Fibroblast of villous mesenchyme (primary cell): Measurements from ENCODE around the gene PJA2. TPM values are rescaled to one million over a fixed set of nuclear protein-coding genes. Genes with fewer than 3 reads are reported as not detected.

Source experiments
- DNase-seq: peaks from one replicate; pipeline ENCODE4 v3.0.0-alpha.2; 2010; ENCODE audit warnings: low read depth
- H3K4me3 ChIP-seq: 2 replicates; pipeline ENCODE4 v1.5.1; 2011; ENCODE audit warnings: low read depth, mild to moderate bottlenecking, low read length
- total RNA-seq: library from RNA; depleted of rRNA; stranded (reverse); fragments of >200 nt; gene quantifications from 2 replicates; pipeline ENCODE4 v1.2.3, GENCODE V29; 2012
- TF ChIP-seq, protein P1 (sequence below): IDR thresholded peaks from 2 replicates; pipeline ENCODE4 v1.5.1; 2012; ENCODE audit warnings: low read depth, mild to moderate bottlenecking, low read length; ENCODE audit not compliant: insufficient read depth

PJA2 gene
- total RNA-seq, 1 donor = 105 TPM

GRCh38 chr5:109373932-109374331 lies 35.8 kb downstream of the PJA2 start:
- TF ChIP-seq, protein P1, sequence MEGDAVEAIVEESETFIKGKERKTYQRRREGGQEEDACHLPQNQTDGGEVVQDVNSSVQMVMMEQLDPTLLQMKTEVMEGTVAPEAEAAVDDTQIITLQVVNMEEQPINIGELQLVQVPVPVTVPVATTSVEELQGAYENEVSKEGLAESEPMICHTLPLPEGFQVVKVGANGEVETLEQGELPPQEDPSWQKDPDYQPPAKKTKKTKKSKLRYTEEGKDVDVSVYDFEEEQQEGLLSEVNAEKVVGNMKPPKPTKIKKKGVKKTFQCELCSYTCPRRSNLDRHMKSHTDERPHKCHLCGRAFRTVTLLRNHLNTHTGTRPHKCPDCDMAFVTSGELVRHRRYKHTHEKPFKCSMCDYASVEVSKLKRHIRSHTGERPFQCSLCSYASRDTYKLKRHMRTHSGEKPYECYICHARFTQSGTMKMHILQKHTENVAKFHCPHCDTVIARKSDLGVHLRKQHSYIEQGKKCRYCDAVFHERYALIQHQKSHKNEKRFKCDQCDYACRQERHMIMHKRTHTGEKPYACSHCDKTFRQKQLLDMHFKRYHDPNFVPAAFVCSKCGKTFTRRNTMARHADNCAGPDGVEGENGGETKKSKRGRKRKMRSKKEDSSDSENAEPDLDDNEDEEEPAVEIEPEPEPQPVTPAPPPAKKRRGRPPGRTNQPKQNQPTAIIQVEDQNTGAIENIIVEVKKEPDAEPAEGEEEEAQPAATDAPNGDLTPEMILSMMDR = no peak
- no peak overlapping the region for H3K4me3 ChIP-seq
- DNase-seq = no peak

DNA sequence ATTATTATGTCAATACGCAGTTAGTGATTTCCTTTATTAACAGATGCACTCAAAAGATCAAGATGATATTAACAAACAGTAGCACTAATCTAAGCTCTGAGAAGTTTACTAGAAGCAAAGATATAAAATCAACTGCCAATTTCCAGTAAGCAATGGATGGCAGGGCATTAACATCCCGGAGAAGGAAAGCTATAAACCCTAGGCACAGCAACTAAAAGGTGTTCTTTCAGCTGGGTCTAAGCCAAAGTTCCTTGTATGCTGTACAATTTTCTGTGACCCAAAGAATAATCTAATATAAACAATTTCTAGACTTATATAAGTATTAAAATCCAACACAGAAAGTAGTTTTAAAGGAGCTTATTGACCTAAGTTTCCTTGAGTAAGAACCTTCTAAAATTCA lies 39.4 kb downstream of the PJA2 start:
- no peak overlapping the region for H3K4me3 ChIP-seq
- TF ChIP-seq, protein P1 = no peak
- no peak for DNase-seq

- TF ChIP-seq, protein P1 = no peak
- DNase-seq = peak; percentile 28
These were observed 44.1 kb downstream of the PJA2 start for GRCh38 chr5:109365653-109366052.

DNA sequence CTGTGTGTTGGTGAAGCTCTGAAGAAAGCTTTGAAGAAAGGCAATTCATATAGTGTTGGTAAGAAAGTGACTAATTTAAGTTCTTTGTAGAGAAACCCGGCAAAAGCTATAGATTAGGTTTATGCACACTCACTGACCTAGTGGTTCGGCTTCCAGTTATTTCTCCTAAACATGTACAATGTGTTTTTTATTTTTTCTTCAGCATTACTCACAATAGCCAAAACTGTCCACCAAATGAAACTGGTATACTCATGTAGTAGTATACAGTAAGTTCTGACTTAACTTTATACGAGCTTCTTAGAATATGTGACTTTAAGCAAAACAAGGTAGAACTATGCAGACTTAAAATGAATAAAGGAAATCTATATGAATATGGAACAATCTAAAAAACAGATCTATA lies 44.8 kb downstream of the PJA2 start:
- TF ChIP-seq, protein P1 = no peak
- no peak overlapping the region for H3K4me3 ChIP-seq
- no peak for DNase-seq

More at GRCh38 chr5:109365653-109366052, 44.1 kb downstream of the PJA2 start:
- no peak overlapping the region for H3K4me3 ChIP-seq

GRCh38 chr5:109359642-109360041 lies 50.1 kb downstream of the PJA2 start:
- no peak overlapping the region for H3K4me3 ChIP-seq
- DNase-seq = no peak
- TF ChIP-seq, protein P1 = no peak

DNA sequence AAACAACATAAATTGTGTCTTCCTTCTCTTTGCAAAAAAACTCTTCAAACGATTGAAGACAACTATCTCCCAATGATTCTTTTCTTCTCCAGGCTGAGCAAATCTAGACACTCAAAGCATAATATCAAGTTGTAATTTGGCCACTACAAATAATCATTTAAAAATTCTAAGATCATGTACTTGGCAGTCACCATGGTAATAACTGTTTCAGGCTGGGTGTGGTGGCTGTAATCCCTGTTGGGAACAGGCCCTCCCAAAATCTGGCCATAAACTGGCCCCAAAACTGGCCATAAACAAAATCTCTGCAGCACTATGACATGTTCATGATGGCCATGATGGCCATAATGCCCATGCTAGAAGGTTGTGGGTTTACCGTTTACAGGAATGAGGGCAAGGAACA lies 52.0 kb downstream of the PJA2 start:
- no peak overlapping the region for H3K4me3 ChIP-seq
- DNase-seq = no peak
- TF ChIP-seq, protein P1 = no peak

DNA sequence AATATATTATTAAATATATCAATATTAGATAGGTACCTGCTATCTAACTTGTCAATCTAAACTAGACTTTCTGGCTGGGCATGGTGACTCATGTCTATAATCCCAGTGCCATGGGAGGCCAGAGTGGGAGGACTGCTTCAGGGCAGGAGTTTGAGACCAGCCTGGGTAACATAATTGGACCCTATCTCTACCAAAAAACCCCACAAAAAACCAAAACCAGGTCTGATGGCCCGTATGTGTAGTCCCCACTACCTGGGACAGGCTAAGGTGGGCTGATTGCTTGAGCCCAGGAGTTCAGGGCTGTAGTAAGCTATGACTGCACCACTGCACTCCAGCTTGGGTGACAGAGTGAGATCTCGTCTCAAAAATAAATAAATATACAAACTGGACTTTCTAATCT lies 55.0 kb downstream of the PJA2 start:
- TF ChIP-seq, protein P1 = no peak
- no peak overlapping the region for H3K4me3 ChIP-seq
- no peak for DNase-seq
